GM19438 (cell line): ENCODE data around the gene CRNKL1.
"Not testable (repeated sequence)": the region's sequence is repeated elsewhere in the genome, so short reads cannot be mapped to it uniquely, and the experiment has no call there.

Experiments
- ATAC-seq: cut with Tn5 transposase; IDR thresholded peaks from one replicate; pipeline ENCODE4 v1.9.1; 2021; ENCODE audit warnings: low read depth; ENCODE audit not compliant: unreplicated experiment

CRNKL1 gene

GRCh38 chr20:20010639-20011500 lies 41.4 kb downstream of the CRNKL1 start:
- no peak for ATAC-seq

GRCh38 chr20:20009784-20010253 lies 42.4 kb downstream of the CRNKL1 start:
- ATAC-seq: no peak

- ATAC-seq: no peak
Observed at GRCh38 chr20:20005342-20005741, 46.9 kb downstream of the CRNKL1 start.

- not testable (repeated sequence) for ATAC-seq
Observed at GRCh38 chr20:20003955-20004322, 48.3 kb downstream of the CRNKL1 start.

- no peak for ATAC-seq
Observed at GRCh38 chr20:20003031-20003954, 49.0 kb downstream of the CRNKL1 start.

- no peak for ATAC-seq
Observed at GRCh38 chr20:20002101-20002998, 49.9 kb downstream of the CRNKL1 start.

GRCh38 chr20:20000211-20000968 lies 51.9 kb downstream of the CRNKL1 start:
- ATAC-seq: no peak

- no peak for ATAC-seq
Observed at GRCh38 chr20:19998990-19999705, 53.1 kb downstream of the CRNKL1 start.

- ATAC-seq: no peak
Observed at GRCh38 chr20:19996917-19997316, 55.3 kb downstream of the CRNKL1 start.

GRCh38 chr20:19996222-19996621 lies 56.0 kb downstream of the CRNKL1 start:
- no peak for ATAC-seq

- ATAC-seq: no peak
Observed at GRCh38 chr20:19995220-19995863, 56.9 kb downstream of the CRNKL1 start.

GRCh38 chr20:19993958-19994669 lies 58.2 kb downstream of the CRNKL1 start:
- ATAC-seq: no peak

GRCh38 chr20:19992996-19993908 lies 59.0 kb downstream of the CRNKL1 start:
- no peak for ATAC-seq

- no peak for ATAC-seq
Observed at GRCh38 chr20:19991854-19992253, 60.4 kb downstream of the CRNKL1 start.

- ATAC-seq: no peak
Observed at GRCh38 chr20:19991308-19991707, 61.0 kb downstream of the CRNKL1 start.

GRCh38 chr20:19990850-19991249 lies 61.4 kb downstream of the CRNKL1 start:
- no peak for ATAC-seq

GRCh38 chr20:19987046-19987445 lies 65.2 kb downstream of the CRNKL1 start:
- no peak for ATAC-seq
